ENCODE measurements around the gene BBS9. TPM values are rescaled to one million over a fixed set of nuclear protein-coding genes. Genes with fewer than 3 reads are reported as not detected.

The BBS9 gene
- total and polyA plus RNA-seq, 2 donors = 6.9 to 12.1 TPM

- Histone ChIP-seq H3K4me1 (ENCODE audit: control insufficient read depth in 2 of 2, insufficient read depth in 2 of 2, low read length in 2 of 2) (no peaks in the 10 kb centered on the region), H3K27ac (ENCODE audit: low read depth in 1 of 2, low read length in 1 of 2) (no peak overlapping the region)
- 85% methylated on average over 2 of the region's 2 CpGs for WGBS
Observed at GRCh38 chr7:33645104-33645503, 515.7 kb downstream of the BBS9 start.

GRCh38 chr7:33646166-33646565 lies 516.8 kb downstream of the BBS9 start:
- Histone ChIP-seq H3K4me1 (ENCODE audit: control insufficient read depth in 2 of 2, insufficient read depth in 2 of 2, low read length in 2 of 2) (no peaks in the 10 kb centered on the region), H3K4me3 (ENCODE audit: low read length in 2 of 2) (no peak overlapping the region), H3K27me3 (ENCODE audit: control insufficient read depth in 2 of 2, insufficient read depth in 1 of 2, low read length in 1 of 2) (no peaks in the 10 kb centered on the region), H3K9me3 (ENCODE audit: control insufficient read depth in 2 of 2, insufficient read depth in 1 of 2, low read length in 1 of 2) (no peaks in the 10 kb centered on the region), H3K36me3 (ENCODE audit: control insufficient read depth in 2 of 2, insufficient read depth in 2 of 2, low read length in 1 of 2) (no peaks in the 10 kb centered on the region), H3K27ac (ENCODE audit: low read depth in 1 of 2, low read length in 1 of 2) (no peak overlapping the region)
- no peak for DNase-seq (ENCODE audit: low read depth in 6 of 9, low spot score in 9 of 9)
- WGBS = 95% methylated on average over 3 of the region's 3 CpGs

More at GRCh38 chr7:33645104-33645503, 515.7 kb downstream of the BBS9 start:
- H3K4me3 ChIP-seq (ENCODE audit: low read length in 2 of 2) = no peak overlapping the region
- DNase-seq (ENCODE audit: low read depth in 6 of 9, low spot score in 9 of 9) = no peak
- no peaks in the 10 kb centered on the region for H3K9me3 ChIP-seq (ENCODE audit: control insufficient read depth in 2 of 2, insufficient read depth in 1 of 2, low read length in 1 of 2)
- no peaks in the 10 kb centered on the region for H3K27me3 ChIP-seq (ENCODE audit: control insufficient read depth in 2 of 2, insufficient read depth in 1 of 2, low read length in 1 of 2)
- H3K36me3 ChIP-seq (ENCODE audit: control insufficient read depth in 2 of 2, insufficient read depth in 2 of 2, low read length in 1 of 2) = no peaks in the 10 kb centered on the region

- no peak overlapping the region for H3K4me3 ChIP-seq (ENCODE audit: low read length in 2 of 2)
- no peaks in the 10 kb centered on the region for H3K36me3 ChIP-seq (ENCODE audit: control insufficient read depth in 2 of 2, insufficient read depth in 2 of 2, low read length in 1 of 2)
- DNase-seq (ENCODE audit: low read depth in 6 of 9, low spot score in 9 of 9) = no peak
- 96% methylated on average over 4 of the region's 4 CpGs for WGBS
- no peak overlapping the region for H3K27ac ChIP-seq (ENCODE audit: low read depth in 1 of 2, low read length in 1 of 2)
- H3K9me3 ChIP-seq (ENCODE audit: control insufficient read depth in 2 of 2, insufficient read depth in 1 of 2, low read length in 1 of 2) = no peaks in the 10 kb centered on the region
- no peaks in the 10 kb centered on the region for H3K27me3 ChIP-seq (ENCODE audit: control insufficient read depth in 2 of 2, insufficient read depth in 1 of 2, low read length in 1 of 2)
- no peaks in the 10 kb centered on the region for H3K4me1 ChIP-seq (ENCODE audit: control insufficient read depth in 2 of 2, insufficient read depth in 2 of 2, low read length in 2 of 2)
Observed at GRCh38 chr7:33646891-33647391, 517.6 kb downstream of the BBS9 start.

- Histone ChIP-seq H3K4me3 (ENCODE audit: low read length in 2 of 2) (no peak overlapping the region), H3K27me3 (ENCODE audit: control insufficient read depth in 2 of 2, insufficient read depth in 1 of 2, low read length in 1 of 2) (no peaks in the 10 kb centered on the region), H3K36me3 (ENCODE audit: control insufficient read depth in 2 of 2, insufficient read depth in 2 of 2, low read length in 1 of 2) (no peaks in the 10 kb centered on the region), H3K4me1 (ENCODE audit: control insufficient read depth in 2 of 2, insufficient read depth in 2 of 2, low read length in 2 of 2) (no peaks in the 10 kb centered on the region), H3K9me3 (ENCODE audit: control insufficient read depth in 2 of 2, insufficient read depth in 1 of 2, low read length in 1 of 2) (no peaks in the 10 kb centered on the region), H3K27ac (ENCODE audit: low read depth in 1 of 2, low read length in 1 of 2) (no peak overlapping the region)
- WGBS = 92% methylated on average over 7 of the region's 7 CpGs
- no peak for DNase-seq (ENCODE audit: low read depth in 6 of 9, low spot score in 9 of 9)
Observed at GRCh38 chr7:33649476-33650441, 520.4 kb downstream of the BBS9 start.

GRCh38 chr7:33650828-33651227 lies 521.5 kb downstream of the BBS9 start:
- Histone ChIP-seq H3K27ac (ENCODE audit: low read depth in 1 of 2, low read length in 1 of 2) (no peak overlapping the region), H3K27me3 (ENCODE audit: control insufficient read depth in 2 of 2, insufficient read depth in 1 of 2, low read length in 1 of 2) (no peaks in the 10 kb centered on the region), H3K36me3 (ENCODE audit: control insufficient read depth in 2 of 2, insufficient read depth in 2 of 2, low read length in 1 of 2) (no peaks in the 10 kb centered on the region), H3K9me3 (ENCODE audit: control insufficient read depth in 2 of 2, insufficient read depth in 1 of 2, low read length in 1 of 2) (no peaks in the 10 kb centered on the region), H3K4me1 (ENCODE audit: control insufficient read depth in 2 of 2, insufficient read depth in 2 of 2, low read length in 2 of 2) (no peaks in the 10 kb centered on the region), H3K4me3 (ENCODE audit: low read length in 2 of 2) (no peak overlapping the region)
- WGBS = 92% methylated on average over 3 of the region's 3 CpGs
- no peak for DNase-seq (ENCODE audit: low read depth in 6 of 9, low spot score in 9 of 9)

GRCh38 chr7:33651998-33652515 lies 522.7 kb downstream of the BBS9 start:
- H3K27me3 ChIP-seq (ENCODE audit: control insufficient read depth in 2 of 2, insufficient read depth in 1 of 2, low read length in 1 of 2) = no peaks in the 10 kb centered on the region
- WGBS = 93% methylated on average over 3 of the region's 3 CpGs
- DNase-seq (ENCODE audit: low read depth in 6 of 9, low spot score in 9 of 9) = no peak
- H3K4me1 ChIP-seq (ENCODE audit: control insufficient read depth in 2 of 2, insufficient read depth in 2 of 2, low read length in 2 of 2) = no peaks in the 10 kb centered on the region
- no peak overlapping the region for H3K27ac ChIP-seq (ENCODE audit: low read depth in 1 of 2, low read length in 1 of 2)
- no peaks in the 10 kb centered on the region for H3K36me3 ChIP-seq (ENCODE audit: control insufficient read depth in 2 of 2, insufficient read depth in 2 of 2, low read length in 1 of 2)
- no peak overlapping the region for H3K4me3 ChIP-seq (ENCODE audit: low read length in 2 of 2)
- no peaks in the 10 kb centered on the region for H3K9me3 ChIP-seq (ENCODE audit: control insufficient read depth in 2 of 2, insufficient read depth in 1 of 2, low read length in 1 of 2)

GRCh38 chr7:33654676-33655075 lies 525.3 kb downstream of the BBS9 start:
- Histone ChIP-seq H3K4me3 (ENCODE audit: low read length in 2 of 2) (no peak overlapping the region), H3K27ac (ENCODE audit: low read depth in 1 of 2, low read length in 1 of 2) (no peak overlapping the region), H3K9me3 (ENCODE audit: control insufficient read depth in 2 of 2, insufficient read depth in 1 of 2, low read length in 1 of 2) (no peaks in the 10 kb centered on the region), H3K4me1 (ENCODE audit: control insufficient read depth in 2 of 2, insufficient read depth in 2 of 2, low read length in 2 of 2) (no peaks in the 10 kb centered on the region), H3K27me3 (ENCODE audit: control insufficient read depth in 2 of 2, insufficient read depth in 1 of 2, low read length in 1 of 2) (no peaks in the 10 kb centered on the region), H3K36me3 (ENCODE audit: control insufficient read depth in 2 of 2, insufficient read depth in 2 of 2, low read length in 1 of 2) (no peaks in the 10 kb centered on the region)
- 97% methylated on average over 5 of the region's 5 CpGs for WGBS
- no peak for DNase-seq (ENCODE audit: low read depth in 6 of 9, low spot score in 9 of 9)

Other genes with a start within 250 kb of the BBS9 start
- gene KBTBD2, start 237.8 kb upstream of the BBS9 start, total RNA-seq = 31.3 TPM
- 24.1 TPM for gene KBTBD2, start 237.8 kb upstream of the BBS9 start, polyA plus RNA-seq
- gene FKBP9, start 172.1 kb upstream of the BBS9 start, total RNA-seq = 12.8 TPM
- 12.1 TPM for gene FKBP9, start 172.1 kb upstream of the BBS9 start, polyA plus RNA-seq
- gene NT5C3A, start 66.8 kb upstream of the BBS9 start, total RNA-seq = 33.0 TPM
- gene NT5C3A, start 66.8 kb upstream of the BBS9 start, polyA plus RNA-seq = 50.0 TPM
- gene RP9, start 20.2 kb upstream of the BBS9 start, total RNA-seq = 15.5 TPM
- 17.8 TPM for gene RP9, start 20.2 kb upstream of the BBS9 start, polyA plus RNA-seq

Measured in thymus (tissue), 11 donors.